GM21737 (cell line): ENCODE measurements around the gene USP27X.

ENCODE experiments used
- ATAC-seq: cut with Tn5 transposase; IDR thresholded peaks from one replicate; pipeline ENCODE4 v1.9.1; 2021; ENCODE audit warnings: mild to moderate bottlenecking, moderate library complexity; ENCODE audit not compliant: unreplicated experiment

The USP27X gene

GRCh38 chrX:49878834-49879655, at the start of gene USP27X:
USP27X (plus strand) TSS chrX:49879484; CDS start chrX:49880308, 824 bp downstream.
- peak; percentile 90 for ATAC-seq

- ATAC-seq: no peak
Observed at GRCh38 chrX:49838374-49838773, 40.9 kb upstream of the USP27X start.

- no peak for ATAC-seq
Observed at GRCh38 chrX:49840679-49841078, 38.6 kb upstream of the USP27X start.

- ATAC-seq: no peak
Observed at GRCh38 chrX:49842621-49843020, 36.7 kb upstream of the USP27X start.

GRCh38 chrX:49844611-49845010, 34.7 kb upstream of the USP27X start:
- ATAC-seq: no peak

- ATAC-seq: no peak
Observed at GRCh38 chrX:49845701-49846403, 33.4 kb upstream of the USP27X start.

GRCh38 chrX:49846522-49846921, 32.8 kb upstream of the USP27X start:
- no peak for ATAC-seq

- no peak for ATAC-seq
Observed at GRCh38 chrX:49848275-49848674, 31.0 kb upstream of the USP27X start.

- ATAC-seq: no peak
Observed at GRCh38 chrX:49850028-49850427, 29.3 kb upstream of the USP27X start.

GRCh38 chrX:49853661-49854060, 25.6 kb upstream of the USP27X start:
- ATAC-seq: no peak

- no peak for ATAC-seq
Observed at GRCh38 chrX:49856819-49857218, 22.5 kb upstream of the USP27X start.

- ATAC-seq: no peak
Observed at GRCh38 chrX:49858341-49858740, 20.9 kb upstream of the USP27X start.

GRCh38 chrX:49859491-49859890, 19.8 kb upstream of the USP27X start:
- ATAC-seq: no peak

- no peak for ATAC-seq
Observed at GRCh38 chrX:49860867-49861535, 18.3 kb upstream of the USP27X start.

- no peak for ATAC-seq
Observed at GRCh38 chrX:49862093-49862492, 17.2 kb upstream of the USP27X start.

- no peak for ATAC-seq
Observed at GRCh38 chrX:49868739-49869138, 10.5 kb upstream of the USP27X start.

- no peak for ATAC-seq
Observed at GRCh38 chrX:49876750-49877149, 2.5 kb upstream of the USP27X start.

- no peak for ATAC-seq
Observed at GRCh38 chrX:49877397-49878101, 1.7 kb upstream of the USP27X start.

GRCh38 chrX:49878128-49878833, 1.0 kb upstream of the USP27X start:
- no peak for ATAC-seq

GRCh38 chrX:49879656-49880277, 483 bp downstream of the USP27X start:
- no peak for ATAC-seq
